ENCODE results near the gene RASSF7.
A peak's percentile ranks its signal among the peaks of the same experiment; 100 is the strongest.

Gene RASSF7

DNA sequence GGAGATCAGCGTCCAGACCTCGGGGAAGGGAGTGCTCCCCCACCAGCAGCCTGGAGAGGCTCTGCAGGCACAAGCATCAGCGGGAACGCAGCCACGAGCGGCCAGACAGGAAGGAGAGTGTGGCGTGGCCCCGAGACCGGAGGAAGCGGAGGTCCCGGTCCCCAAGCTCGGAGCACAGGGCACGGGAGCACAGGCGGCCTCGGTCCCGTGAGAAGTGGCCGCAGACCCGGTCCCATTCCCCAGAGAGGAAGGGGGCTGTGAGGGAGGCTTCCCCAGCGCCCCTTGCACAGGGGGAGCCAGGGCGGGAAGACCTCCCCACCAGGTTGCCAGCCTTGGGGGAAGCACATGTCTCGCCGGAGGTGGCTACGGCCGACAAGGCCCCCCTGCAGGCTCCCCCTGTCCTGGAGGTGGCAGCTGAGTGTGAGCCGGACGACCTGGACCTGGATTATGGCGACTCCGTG is 48.1 kb downstream of the RASSF7 start:
- no peak overlapping the region for H3K4me3 ChIP-seq (replicated peaks; ENCODE audit: low read depth, low read length)
- no peak for DNase-seq (ENCODE audit: low read depth)
- TF ChIP-seq, protein P1, sequence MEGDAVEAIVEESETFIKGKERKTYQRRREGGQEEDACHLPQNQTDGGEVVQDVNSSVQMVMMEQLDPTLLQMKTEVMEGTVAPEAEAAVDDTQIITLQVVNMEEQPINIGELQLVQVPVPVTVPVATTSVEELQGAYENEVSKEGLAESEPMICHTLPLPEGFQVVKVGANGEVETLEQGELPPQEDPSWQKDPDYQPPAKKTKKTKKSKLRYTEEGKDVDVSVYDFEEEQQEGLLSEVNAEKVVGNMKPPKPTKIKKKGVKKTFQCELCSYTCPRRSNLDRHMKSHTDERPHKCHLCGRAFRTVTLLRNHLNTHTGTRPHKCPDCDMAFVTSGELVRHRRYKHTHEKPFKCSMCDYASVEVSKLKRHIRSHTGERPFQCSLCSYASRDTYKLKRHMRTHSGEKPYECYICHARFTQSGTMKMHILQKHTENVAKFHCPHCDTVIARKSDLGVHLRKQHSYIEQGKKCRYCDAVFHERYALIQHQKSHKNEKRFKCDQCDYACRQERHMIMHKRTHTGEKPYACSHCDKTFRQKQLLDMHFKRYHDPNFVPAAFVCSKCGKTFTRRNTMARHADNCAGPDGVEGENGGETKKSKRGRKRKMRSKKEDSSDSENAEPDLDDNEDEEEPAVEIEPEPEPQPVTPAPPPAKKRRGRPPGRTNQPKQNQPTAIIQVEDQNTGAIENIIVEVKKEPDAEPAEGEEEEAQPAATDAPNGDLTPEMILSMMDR (IDR thresholded peaks at IDR 0.05; ENCODE audit: low read length, missing control alignments) = no peak

DNA sequence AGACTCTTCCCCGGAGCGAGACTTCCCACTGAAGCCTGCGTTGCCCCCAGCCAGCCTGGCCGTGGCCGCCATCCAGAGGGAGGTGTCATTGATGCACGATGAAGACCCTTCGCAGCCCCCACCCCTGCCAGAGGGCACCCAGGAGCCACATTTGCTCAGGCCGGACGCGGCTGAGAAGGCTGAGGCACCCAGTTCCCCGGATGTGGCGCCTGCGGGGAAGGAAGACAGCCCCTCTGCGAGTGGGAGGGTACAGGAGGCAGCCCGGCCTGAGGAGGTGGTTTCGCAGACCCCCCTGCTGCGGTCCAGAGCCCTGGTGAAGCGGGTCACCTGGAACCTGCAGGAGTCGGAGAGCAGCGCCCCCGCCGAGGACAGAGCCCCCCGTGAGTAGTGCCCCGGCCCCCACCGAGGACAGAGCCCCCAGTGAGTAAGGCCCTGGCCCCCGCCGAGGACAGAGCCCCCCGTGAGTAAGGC is 48.6 kb downstream of the RASSF7 start:
- H3K4me3 ChIP-seq (replicated peaks; ENCODE audit: low read depth, low read length) = no peak overlapping the region
- DNase-seq (ENCODE audit: low read depth) = no peak
- TF ChIP-seq, protein P1 (IDR thresholded peaks at IDR 0.05; ENCODE audit: low read length, missing control alignments) = no peak

DNA sequence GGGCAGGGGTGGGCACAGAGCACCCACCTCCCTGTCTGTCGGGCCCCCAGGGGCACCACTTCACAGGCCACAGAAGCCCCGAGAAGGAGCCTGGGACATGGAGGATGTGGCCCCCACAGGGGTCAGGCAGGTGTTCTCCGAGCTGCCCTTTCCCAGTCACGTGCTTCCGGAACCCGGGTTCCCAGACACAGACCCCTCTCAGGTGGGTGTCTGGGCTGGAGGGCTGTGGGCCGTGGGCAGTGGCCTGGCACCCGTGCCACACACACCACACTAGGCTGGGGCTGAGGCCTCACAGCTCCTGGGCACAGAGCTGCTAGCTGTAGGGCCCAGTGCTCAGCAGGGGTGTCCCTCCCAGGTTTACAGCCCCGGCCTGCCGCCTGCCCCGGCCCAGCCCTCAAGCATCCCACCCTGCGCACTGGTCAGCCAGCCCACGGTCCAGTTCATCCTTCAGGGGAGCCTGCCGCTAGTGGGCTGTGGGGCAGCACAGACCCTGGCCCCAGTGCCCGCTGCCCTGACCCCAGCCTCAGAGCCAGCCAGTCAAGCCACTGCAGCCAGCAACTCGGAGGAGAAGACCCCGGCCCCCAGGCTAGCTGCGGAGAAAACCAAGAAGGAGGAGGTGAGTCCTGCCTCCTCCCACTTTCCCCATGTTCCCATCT is 49.5 kb downstream of the RASSF7 start:
- TF ChIP-seq, protein P1 (IDR thresholded peaks at IDR 0.05; ENCODE audit: low read length, missing control alignments) = no peak
- H3K4me3 ChIP-seq (replicated peaks; ENCODE audit: low read depth, low read length) = no peak overlapping the region
- no peak for DNase-seq (ENCODE audit: low read depth)

DNA sequence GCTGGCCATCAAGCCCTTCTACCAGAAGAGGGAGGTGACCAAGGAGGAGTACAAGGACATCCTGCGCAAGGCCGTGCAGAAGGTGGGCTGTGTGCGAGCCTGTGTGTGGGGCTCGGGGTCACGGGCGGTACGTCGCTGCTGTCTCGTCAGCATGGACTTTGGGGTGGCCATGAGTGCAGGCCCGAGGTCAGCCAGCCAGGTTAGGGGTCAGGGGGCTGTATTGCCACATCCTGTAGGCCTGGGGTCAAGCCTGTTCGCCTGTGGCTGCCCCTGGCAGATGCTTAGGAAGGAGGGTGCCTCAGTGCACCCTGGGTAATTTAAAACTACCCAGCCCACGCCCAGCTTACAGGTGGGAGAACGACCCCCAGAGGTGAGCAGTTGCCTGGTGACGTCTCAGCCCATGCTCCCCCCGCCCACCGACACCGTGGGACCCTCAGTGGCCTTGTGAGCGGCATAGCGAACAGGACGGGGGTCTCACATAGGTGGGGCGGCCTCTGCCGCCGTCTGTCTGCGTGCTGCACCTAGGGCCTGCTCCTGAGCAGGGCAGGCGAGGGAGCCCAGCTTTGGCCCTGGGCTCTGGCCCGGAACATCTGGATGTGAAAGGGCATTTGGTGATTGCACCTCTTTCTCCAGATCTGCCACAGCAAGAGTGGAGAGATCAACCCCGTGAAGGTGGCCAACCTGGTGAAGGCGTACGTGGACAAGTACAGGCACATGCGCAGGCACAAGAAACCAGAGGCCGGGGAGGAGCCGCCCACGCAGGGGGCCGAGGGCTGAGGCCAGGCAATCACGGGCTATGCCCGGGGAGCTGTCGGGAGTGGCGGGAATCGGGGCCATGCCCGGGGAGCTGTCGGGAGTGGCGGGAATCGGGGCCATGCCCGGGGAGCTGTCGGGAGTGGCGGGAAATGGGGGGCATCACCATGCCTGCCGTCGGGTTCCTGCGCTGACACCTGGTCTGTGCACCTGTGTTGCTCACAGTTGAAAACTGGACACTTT is 50.5 kb downstream of the RASSF7 start:
- no peak overlapping the region for H3K4me3 ChIP-seq (replicated peaks; ENCODE audit: low read depth, low read length)
- no peak for DNase-seq (ENCODE audit: low read depth)
- TF ChIP-seq, protein P1 (IDR thresholded peaks at IDR 0.05; ENCODE audit: low read length, missing control alignments) = no peak

- TF ChIP-seq, protein P1 (IDR thresholded peaks at IDR 0.05; ENCODE audit: low read length, missing control alignments) = peak; percentile 29
- no peak overlapping the region for H3K4me3 ChIP-seq (replicated peaks; ENCODE audit: low read depth, low read length)
- peak; percentile 29 for DNase-seq (ENCODE audit: low read depth)
These were observed 51.6 kb downstream of the RASSF7 start for GRCh38 chr11:612201-612960.

- TF ChIP-seq, protein P1 (IDR thresholded peaks at IDR 0.05; ENCODE audit: low read length, missing control alignments) = no peak
- no peak overlapping the region for H3K4me3 ChIP-seq (replicated peaks; ENCODE audit: low read depth, low read length)
- no peak for DNase-seq (ENCODE audit: low read depth)
These were observed 52.2 kb downstream of the RASSF7 start for GRCh38 chr11:612961-613300.

Data from fibroblast of pulmonary artery (primary cell).